H54 (cell line): ENCODE measurements around the gene RAD51D.
"Not testable (repeated sequence)": the region's sequence is repeated elsewhere in the genome, so short reads cannot be mapped to it uniquely, and the experiment has no call there.

Experiments
- DNase-seq: peaks from one replicate; pipeline ENCODE4 v3.0.0; 2011; ENCODE audit warnings: low spot score, mixed read lengths; ENCODE audit not compliant: insufficient read length
- FAIRE-seq: peaks from 3 replicates; lab custom pipeline; 2011; peaks lifted over from hg19 to GRCh38; lab: Jason Lieb, UNC
- POLR2A ChIP-seq: IDR thresholded peaks from 2 replicates; pipeline ENCODE4 v1.6.1; 2011; ENCODE audit warnings: low read depth, mild to moderate bottlenecking, low read length

Gene RAD51D

DNA sequence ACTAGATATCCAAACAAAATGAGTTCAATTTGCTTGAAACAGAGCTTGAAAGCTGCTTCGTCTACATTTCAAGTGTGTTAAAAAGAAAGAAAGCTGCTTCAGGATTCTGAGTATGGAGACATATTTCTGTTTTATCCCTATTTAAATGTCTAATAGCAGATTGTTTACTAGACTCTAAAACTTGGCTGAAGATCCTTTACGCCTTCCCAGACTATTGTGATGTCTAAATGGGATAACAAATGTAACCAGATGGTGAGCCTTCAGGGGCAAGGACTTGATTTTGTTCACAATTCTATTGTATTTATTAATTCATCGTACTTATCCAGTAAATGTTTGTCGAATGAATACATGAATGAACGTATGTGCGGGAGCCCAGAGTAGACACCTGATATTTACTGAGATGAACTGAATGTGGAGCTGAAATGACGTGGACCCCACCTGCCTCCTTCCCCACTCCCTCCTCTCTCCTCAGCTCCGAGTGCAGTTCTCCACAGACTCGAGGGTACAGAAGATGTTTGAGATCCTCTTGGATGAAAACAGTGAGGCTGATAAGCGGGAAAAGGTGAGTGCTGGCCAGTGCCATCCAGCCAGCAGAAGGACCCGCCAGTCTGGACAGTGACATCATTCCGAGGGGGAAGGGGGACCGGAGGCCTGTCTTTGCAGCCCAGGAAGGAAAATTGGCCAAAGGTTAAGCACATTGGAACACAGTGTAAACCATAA lies 32.9 kb upstream of the RAD51D start:
- FAIRE-seq (no peak), DNase-seq (no peak)
- no peak for TF ChIP-seq POLR2A

DNA sequence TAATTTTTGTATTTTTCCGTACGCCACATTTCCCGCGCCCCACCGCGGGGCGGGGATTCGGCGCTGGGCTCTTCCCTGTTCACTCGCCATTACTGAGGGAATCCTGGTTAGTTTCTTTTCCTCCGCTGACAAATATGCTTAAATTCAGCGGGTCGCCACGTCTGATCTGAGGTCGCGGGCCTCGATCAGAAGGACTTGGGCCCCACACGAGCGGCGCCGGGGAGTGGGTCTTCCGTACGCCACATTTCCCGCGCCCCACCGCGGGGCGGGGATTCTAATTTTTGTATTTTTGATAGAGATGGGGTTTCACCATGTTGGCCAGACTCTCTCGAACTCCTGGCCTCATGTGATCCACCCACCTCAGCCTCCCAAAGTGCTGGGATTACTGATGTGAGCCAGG lies 31.4 kb upstream of the RAD51D start:
- not testable (repeated sequence) for FAIRE-seq, DNase-seq

- TF ChIP-seq POLR2A = no peak
- DNase-seq = no peak
- no peak for FAIRE-seq
Observed at GRCh38 chr17:35149941-35150340, 30.3 kb upstream of the RAD51D start.

GRCh38 chr17:35148144-35148543 lies 28.5 kb upstream of the RAD51D start:
- DNase-seq (no peak), FAIRE-seq (no peak)
- no peak for TF ChIP-seq POLR2A

DNA sequence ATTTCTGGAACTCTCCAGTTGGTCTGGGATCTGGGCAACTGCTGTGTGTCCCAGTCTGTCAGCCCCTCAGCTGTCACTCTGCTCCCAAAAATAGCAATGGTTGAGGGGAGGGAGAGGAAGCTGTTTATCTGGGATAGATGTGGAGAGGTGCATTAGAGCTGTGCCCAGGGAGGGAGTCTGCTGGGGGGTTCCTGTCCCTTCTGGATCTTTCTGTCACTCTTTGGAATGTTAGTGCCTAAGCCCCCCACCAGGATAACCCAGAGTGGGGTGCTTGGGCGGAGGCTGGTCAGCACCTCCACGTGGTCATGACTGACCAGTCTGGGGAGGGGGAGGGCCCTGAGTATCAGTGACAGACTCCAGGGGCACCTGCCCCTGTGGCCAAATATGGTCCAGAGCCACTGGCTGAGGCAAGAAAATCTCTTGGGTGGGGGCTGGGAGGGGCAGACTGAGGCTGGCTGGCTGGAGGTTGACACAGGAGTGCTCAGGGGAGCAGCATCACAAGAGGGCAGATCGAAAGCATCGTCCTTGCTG lies 27.8 kb upstream of the RAD51D start, which contains the start of gene UNC45B:
UNC45B (plus strand) TSS at position 443 of the 531 bp plus-strand sequence. CDS start 447 bp downstream, outside the sequence.
- no peak for TF ChIP-seq POLR2A
- DNase-seq = no peak
- FAIRE-seq = no peak

GRCh38 chr17:35146214-35146833 lies 26.7 kb upstream of the RAD51D start:
- no peak for DNase-seq
- no peak for FAIRE-seq
- no peak for TF ChIP-seq POLR2A

- TF ChIP-seq POLR2A = no peak
- DNase-seq = no peak
- FAIRE-seq = no peak
Observed at GRCh38 chr17:35144840-35145239, 25.2 kb upstream of the RAD51D start.

DNA sequence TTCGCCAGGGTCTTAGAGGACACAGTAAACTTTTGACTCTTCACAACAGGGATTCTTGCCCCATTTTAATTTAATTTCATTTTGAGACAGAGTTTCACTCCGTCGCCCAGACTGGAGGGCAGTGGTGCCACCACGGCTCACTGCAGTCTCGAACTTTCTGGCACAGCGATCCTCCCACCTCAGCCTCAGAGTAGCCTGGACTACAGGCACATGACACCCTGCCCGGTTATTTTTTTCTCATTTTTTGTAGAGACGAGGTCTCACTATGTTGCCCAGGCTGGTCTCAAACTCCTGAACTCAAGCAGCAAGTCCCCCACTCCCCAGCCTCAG lies 22.8 kb upstream of the RAD51D start:
- FAIRE-seq = no peak
- no peak for DNase-seq
- no peak for TF ChIP-seq POLR2A

- no peak for FAIRE-seq
- peak; percentile 87 for DNase-seq
- peak; percentile 79 for TF ChIP-seq POLR2A
Observed at GRCh38 chr17:35141681-35142466, 22.2 kb upstream of the RAD51D start, which contains the start of gene NLE1. Gene NLE1, minus strand, starts transcription at chr17:35142303. Its CDS starts 28 bp downstream, at chr17:35142275.

GRCh38 chr17:35138218-35138617 lies 18.6 kb upstream of the RAD51D start:
- TF ChIP-seq POLR2A = no peak
- FAIRE-seq = no peak
- no peak for DNase-seq

DNA sequence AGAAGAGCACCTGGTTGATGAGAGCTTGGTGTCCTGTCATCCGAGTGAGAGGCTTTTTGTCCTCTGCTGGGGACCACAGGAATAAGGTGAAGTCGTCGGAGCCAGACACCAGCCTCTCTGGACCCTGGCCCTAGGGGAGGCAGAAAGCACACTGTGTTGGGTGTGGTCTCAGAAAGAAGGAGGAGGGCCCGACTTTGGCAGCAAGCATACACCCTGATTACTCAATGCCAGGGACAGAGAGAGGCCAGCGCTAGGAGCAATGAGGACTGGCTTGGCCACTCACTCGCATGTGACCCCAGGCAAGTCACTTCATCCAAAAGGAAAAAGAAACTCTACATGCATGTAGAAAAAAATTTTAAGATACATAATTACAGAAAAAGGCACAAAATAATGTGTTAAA lies 15.7 kb upstream of the RAD51D start:
- DNase-seq (no peak), FAIRE-seq (no peak)
- TF ChIP-seq POLR2A = no peak

DNA sequence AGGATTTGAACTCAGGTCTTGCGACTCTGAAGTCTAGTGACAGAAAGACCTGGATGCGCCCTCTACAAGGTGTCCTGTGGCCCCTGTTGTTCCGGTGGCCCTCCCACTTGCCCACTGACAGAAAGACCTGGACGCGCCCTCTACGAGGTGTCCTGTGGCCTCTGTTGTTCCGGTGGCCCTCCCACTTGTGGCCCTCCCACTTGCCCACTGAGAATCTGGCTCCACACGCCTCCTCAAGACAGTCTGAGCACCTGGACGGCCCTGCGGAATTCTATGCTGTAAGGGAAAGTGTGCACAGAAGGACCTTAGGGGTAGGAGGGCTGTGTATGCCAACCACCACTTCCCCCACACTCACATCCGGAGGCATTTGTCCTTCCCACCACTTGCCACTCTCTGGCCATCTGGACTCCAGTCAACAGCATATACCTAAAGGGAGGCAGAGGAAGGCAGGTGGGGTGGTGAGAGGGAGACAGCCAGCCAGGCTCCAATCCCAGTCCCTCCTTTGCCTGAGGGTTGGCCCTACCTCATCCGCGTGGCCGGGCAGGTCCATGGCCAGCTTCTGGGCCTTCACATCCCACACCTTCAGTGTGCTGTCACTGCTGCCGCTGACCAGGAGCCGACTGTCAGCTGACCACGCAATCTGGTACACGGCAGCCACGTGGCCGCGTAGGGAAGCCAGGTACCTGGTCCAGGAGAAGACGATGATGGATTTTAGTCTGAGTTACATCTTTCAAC lies 13.3 kb upstream of the RAD51D start:
- FAIRE-seq = no peak
- TF ChIP-seq POLR2A = no peak
- DNase-seq = no peak

DNA sequence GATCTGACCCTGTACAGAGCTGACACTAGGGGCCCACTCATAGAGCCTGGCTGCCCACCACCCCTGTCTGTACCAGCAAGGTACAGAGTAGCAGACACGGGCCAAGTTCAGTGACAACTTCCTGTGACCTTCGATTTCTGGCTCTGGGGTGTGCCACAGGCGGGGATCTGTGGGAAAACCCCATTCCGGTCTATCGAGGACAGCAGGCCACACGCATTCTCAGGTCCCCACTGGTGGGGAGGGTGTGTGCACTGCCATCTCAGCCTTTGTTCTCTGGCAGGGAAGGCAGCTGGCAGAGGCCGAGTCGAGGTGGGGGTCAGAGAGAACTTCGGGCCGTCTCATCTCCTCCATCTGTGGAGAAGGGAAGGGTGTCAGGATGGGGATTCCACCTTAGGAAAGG lies 12.4 kb upstream of the RAD51D start:
- FAIRE-seq (no peak), DNase-seq (no peak)
- no peak for TF ChIP-seq POLR2A

DNA sequence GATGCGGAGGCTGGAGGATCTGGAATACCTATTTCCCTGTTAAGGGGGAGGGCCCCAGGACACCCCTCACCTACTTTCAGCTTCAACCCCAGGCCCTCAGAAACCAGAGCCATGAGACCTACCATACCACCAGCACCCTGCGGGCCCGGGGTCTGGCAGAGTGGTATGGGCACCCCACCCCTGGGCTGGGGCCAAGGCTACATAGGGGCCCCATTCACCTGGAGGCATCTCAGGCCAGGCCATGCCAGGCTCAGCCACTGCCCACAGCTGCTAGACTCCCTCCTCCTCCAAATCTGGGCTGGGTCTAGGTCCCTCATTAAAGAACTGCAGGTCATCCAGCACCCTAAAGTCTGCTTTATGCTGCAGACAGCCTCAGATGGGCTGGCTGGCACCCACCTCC lies 10.7 kb upstream of the RAD51D start:
- no peak for TF ChIP-seq POLR2A
- no peak for FAIRE-seq

More for the DNA sequence above, 10.7 kb upstream of the RAD51D start:
- no peak for DNase-seq
